HG02759 (cell line): Measurements from ENCODE around the gene NCAPG2.

Experiments used
- ATAC-seq: cut with Tn5 transposase; IDR thresholded peaks from one replicate; pipeline ENCODE4 v1.9.1; 2021; ENCODE audit warnings: mild to moderate bottlenecking, moderate library complexity; ENCODE audit not compliant: unreplicated experiment

Gene NCAPG2

GRCh38 chr7:158606129-158606528 is 98.5 kb downstream of the NCAPG2 start:
- no peak for ATAC-seq

DNA sequence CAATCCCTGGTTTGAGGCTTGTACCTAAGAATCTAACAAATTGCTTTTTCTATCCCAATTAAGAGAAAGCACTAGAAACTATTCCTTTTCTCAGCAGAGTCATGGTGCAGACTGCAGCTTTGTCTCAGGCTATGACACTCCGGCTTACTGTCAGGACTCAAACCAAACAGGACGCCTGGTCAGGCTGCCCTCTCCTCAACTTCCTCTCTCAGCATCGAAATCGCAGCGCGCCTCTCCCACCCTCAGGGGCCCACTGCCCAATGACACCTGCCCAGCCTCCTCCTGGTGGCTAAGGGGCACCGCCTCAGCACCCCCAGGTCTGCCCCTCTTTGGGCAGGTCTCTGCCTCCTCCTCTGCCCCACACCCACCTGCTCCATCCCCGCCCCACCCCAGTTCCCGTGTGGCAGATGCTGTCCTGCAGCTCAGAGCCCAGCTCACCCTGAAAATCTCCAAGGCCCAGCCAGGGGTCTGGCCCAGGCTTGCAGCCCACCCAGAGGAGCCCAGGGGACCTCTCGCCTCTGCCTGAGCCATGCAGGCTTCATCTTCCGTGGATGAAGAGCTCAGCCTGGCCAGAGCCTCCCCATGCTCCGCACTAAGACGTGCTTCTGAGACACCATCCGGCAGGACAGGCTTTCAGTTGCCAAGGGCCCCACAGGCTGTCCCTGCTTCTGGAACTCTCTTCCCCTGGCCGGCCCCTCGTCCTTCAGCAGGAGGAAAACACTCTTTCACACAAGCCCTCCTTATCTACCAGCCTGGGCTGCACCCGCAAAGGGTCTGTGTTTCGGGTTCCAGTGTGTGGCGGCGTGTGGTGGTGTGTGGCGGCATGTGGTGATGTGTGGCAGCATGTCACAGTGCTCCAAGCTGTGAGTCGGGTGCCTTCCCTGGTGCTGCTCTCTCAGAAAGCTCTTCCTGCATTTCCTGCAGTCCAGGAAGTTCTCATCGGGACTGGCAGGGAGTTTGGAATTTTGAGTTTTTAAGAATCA is 100.5 kb downstream of the NCAPG2 start:
- peak; percentile 46 for ATAC-seq

DNA sequence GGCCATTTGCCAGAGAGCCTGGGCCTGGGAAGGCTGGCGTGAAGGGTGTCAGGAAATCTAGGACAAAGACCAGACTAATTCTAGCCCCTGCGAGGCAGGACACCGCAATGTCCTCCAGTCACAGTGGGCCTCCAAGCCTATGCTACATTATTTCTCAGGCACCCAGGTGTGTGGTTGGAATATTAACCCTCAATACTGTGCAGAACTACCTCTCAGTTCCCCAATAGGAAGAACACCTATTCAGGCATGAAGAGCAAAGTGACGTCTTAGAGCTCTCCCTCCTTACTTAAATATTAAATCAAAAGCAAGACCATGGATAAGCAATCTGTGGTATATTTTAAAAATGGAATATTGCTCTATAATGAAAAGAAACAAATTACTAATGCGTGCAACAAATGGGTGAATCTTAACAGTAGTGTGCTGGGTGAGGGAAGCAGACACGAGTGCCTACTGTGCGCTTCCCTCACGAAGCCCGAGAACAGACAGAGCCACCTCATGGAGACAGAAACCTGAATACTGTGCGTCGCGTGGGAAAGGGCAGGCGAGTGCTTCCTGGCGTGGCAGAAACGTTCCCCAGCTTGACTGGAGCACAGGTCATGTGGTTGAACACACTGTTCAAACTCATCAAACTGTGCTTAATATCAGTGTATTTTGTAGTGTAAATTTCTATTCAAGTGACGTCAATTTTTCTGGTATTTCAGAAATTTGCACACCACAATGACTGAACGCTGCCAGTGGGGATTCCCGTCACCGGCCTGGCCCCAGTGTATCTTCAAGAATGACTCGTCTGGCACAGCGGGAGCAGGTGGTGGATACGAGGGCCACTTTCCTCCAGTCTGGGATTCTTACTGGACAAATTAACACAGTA is 101.5 kb downstream of the NCAPG2 start:
- peak; percentile 80 for ATAC-seq

DNA sequence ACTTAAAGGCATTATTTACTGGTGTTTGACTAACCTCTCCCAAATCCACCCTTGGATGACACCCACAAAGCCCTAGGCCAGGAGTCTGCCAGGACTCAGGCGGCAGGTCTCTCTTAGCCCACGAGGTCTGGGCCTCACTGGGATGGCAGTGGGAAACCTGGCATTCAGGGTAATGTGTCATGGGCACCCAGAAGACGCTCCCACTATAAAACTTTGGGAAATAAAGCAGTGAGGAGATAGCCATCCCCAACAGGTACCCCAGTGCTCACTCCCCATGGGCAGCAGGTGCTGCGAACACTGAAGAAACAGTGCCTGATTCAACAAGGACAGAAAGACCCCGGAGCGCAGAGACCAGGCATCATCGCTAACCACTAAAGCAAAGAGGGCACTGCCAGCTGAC is 102.6 kb downstream of the NCAPG2 start:
- no peak for ATAC-seq

DNA sequence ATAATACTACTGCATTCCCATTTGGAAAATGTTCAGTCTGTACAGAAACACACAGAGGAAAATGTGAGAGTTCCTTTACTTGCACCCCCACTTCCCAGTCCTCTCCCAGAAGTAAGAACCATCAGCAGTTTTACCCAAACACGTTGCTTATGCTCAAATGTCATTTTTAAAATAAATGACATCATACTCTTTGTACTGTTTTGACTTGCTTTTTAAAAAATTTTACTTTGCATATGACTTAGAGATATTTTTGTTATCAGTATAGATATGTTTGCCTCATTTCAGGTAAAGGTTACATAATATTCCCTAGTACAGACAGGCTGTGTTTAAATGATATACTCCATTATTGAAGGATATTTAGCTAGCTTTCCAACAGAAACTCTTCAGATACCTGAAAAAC is 103.5 kb downstream of the NCAPG2 start:
- no peak for ATAC-seq

DNA sequence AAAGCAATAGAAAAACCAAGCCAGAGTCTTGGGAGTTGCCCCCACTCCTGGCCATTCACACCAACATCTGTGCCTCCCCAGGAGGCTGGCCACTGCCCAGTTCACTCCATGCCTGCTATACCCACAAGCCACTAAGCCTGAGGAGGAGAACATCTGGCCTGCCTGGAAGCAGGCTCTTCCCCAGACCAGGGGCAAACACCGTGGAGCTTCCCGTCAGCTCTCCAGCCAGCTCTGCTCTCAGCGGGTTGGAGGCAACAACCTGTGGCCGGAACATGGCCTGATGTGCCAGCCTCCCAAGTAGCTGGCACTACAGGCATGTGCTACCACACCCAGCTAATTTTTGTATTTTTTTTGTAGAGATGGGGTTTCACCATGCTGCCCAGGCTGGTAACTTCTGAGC is 107.9 kb downstream of the NCAPG2 start:
- ATAC-seq, result no peak

DNA sequence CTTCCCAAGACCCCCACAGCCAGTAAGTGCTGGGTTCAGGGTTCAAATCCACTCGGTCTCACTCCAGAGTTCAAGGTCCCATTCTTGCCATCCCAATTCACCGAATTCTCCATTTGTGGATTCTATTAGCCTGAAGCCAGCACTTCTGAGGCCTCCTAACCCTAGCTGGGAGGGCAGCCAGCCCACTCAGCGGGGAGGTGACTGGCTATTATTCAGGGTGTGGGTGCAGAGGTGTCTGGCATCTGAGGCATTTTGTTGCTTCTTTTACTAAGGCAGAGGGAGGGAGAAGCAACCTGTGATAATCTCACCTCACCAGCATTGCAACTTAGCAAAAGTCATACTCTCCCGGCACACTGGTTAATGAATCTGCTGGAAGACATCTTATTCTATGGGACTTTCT is 108.3 kb downstream of the NCAPG2 start:
- ATAC-seq, result no peak

DNA sequence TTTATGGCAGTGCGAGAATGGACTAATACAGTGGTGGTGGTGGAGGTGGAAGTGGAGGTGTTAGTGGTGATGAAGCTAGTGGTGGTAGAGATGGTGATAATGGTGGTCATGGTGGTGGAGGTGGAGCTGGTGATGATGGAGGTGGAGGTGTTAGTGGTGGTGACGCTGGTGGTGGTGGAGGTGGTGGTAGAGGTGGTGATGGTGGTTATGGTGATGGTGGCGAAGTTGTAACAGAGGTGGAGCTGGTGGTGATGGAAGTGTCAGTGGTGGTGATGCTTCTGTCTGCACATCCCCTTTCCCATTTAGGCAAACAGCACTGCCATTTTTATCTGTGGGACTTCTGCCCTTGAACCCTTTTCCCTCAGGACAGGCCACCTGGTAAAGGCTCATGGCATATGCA is 109.5 kb downstream of the NCAPG2 start:
- ATAC-seq, result no peak

DNA sequence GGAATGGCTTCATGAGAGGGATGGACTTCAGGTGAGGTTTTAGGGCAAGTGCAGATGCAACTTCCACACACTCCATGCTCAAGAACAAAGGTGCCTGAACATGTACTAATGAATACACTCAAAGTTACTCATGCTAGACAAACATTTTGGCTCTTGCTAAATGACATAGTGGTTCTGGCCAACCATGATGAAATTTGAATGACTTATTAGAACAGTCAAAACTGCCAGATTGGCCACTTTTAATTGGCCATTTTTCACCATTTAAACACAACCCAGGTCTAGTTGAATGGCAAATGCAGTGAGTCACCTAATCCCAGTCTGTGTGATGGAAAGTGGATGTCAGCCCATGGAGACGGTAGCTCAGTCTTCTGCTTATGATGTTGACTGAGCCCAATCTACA is 112.1 kb downstream of the NCAPG2 start:
- ATAC-seq, result no peak

- no peak for ATAC-seq
Observed at GRCh38 chr7:158591944-158592343, 112.7 kb downstream of the NCAPG2 start.

- no peak for ATAC-seq
Observed at GRCh38 chr7:158590181-158590530, 114.4 kb downstream of the NCAPG2 start.

- ATAC-seq, result no peak
Observed at GRCh38 chr7:158589653-158590052, 115.0 kb downstream of the NCAPG2 start.

GRCh38 chr7:158588878-158589442 is 115.6 kb downstream of the NCAPG2 start:
- no peak for ATAC-seq

GRCh38 chr7:158588085-158588877 is 116.3 kb downstream of the NCAPG2 start:
- peak; percentile 23 for ATAC-seq

DNA sequence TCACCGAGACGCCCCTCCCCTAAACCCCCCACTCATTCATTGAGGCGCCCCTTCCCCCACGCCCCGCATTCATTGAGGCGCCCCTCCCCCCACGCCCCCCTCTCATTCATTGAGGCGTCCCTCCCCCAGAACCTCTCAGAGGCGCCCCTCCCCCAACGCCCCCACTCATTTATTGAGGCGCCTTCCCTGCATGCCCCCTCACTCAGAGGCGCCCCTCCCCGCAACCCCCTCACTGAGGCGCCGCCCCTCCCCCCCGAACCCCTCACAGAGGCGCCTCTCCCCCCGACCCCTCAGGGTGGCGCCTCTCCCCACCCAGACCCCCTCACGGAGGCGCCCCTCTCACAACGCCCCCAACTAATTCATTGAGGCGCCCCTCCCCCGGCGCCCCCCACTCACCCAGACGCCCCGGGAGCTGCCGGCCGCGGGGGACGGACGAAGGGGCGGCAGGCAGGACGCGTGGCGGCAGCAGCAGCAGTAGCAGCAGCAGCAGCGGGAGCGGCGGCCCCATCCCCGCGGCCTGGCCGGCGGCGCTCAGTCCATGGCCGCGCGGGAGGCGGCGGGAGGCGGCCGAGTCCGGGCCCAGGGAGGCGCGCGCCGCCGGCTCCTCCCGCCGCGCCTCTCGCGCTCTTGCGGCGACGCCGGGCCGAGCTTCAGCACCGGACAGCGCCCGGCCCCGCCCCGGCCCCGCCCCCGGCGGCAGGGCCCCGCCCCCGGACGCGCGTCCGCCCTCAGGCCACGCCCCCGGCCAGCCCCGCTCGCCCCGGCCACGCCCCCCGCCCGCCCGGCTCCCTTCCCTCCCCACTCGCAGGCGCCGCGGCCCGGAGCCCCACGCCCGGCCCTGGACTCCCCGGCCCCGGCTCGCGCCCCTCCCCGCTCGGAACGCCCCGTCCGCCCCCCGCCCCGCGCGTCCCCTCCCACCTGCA is 117.2 kb downstream of the NCAPG2 start, which contains the start of gene PTPRN2:
Gene PTPRN2, minus strand, starts transcription at position 662 of the 923 bp plus-strand sequence.
- peak; percentile 90 for ATAC-seq

GRCh38 chr7:158586499-158587161 is 118.0 kb downstream of the NCAPG2 start:
- no peak for ATAC-seq

DNA sequence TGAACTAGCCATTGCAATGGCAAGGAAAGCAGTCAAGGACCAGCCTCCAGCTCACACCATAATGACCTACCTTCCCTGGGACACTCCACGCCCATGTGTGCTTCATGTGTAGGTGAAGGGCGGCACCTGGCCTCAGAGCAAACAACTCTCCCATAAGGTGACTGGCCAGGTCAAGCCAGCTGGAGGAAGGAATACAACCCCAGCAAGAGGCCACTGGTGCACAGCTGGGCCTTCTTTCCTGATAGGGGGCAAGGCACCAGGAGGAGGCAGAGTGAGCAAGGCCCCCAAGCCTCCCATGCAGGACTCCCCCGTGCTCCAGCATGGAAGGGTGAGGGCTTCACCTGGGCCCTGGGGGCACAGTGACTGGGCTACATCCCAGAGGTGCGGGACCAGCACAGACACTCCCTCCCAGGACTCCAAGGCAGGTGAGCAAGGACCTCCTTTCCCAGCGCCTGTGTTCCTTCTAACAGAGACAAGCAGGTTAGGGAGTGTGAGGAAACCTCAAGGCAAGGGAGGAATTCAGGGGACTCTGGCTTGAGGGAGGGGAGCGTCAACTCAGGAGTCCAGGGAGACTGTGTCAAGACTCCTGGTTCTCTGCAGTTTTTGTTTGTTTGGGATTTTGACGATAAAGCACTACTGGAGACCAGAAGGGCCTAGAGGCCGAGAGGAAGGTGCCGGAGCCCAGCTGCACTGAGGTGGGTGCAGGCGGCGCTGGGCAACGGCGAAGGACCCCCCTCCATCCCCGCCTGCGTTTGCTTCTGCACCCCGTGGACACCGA is 118.7 kb downstream of the NCAPG2 start:
- no peak for ATAC-seq

DNA sequence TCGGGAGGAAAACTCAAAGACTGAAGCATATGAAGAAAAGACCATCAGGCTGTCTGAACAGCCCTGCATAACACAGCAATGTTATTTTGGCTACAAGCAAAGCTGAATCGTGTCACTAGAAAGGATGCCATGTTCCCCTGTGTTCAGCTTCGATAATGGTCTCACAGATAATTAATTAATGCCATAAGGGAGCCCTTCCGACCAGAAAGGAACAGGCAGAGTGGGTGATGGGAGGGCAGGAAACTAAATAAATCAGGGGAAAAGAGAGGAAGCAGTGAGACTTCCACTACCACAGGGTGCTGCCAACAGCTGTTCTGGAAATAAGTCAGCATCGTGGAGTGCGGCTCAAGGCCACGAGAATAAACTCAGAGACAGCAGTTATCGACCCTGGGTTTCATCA is 120.2 kb downstream of the NCAPG2 start:
- ATAC-seq, result no peak
